H1 (cell line): ENCODE data around the gene SLC27A4. TPM values are rescaled to one million over a fixed set of nuclear protein-coding genes. Genes with fewer than 3 reads are reported as not detected.

Source experiments
- CTCF ChIA-PET: fragments of 300-600 bp; sonication (Branson Sonifier 250); formaldehyde crosslinking; loops from one replicate; lab custom pipeline; 2021; ENCODE audit not compliant: partially characterized antibody; lab: Charles Lee
- POLR2A ChIA-PET: fragments of 300-600 bp; sonication (Branson Sonifier 250); formaldehyde crosslinking; loops from one replicate; lab custom pipeline; 2021; ENCODE audit warnings: inconsistent platforms; ENCODE audit not compliant: partially characterized antibody; lab: Charles Lee
- DNase-seq, 2 experiments: peaks; one replicate each; pipeline versions ENCODE4 v3.0.0 to v3.0.0-alpha.2; 2010 to 2022; ENCODE audit warnings: low spot score in 2 of 2, low read depth in 1 of 2, mixed read lengths in 1 of 2
- FAIRE-seq: peaks from 2 replicates; lab custom pipeline; 2011; peaks lifted over from hg19 to GRCh38; lab: Jason Lieb, UNC
- H2AFZ ChIP-seq: 2 replicates; pipeline ENCODE4 v1.8.1; 2012; ENCODE audit warnings: low read length, inconsistent platforms
- H2AK5ac ChIP-seq: 2 replicates; pipeline ENCODE4 v1.6.1; 2013; ENCODE audit warnings: low read depth, low read length
- H2BK120ac ChIP-seq: replicated peaks from 2 replicates; pipeline ENCODE3; 2013; ENCODE audit warnings: low read depth, low read length, inconsistent platforms
- H2BK12ac ChIP-seq: 2 replicates; pipeline ENCODE4 v1.6.1; 2013; ENCODE audit warnings: low read depth, low read length
- H2BK15ac ChIP-seq: 2 replicates; pipeline ENCODE4 v1.6.1; 2013; ENCODE audit warnings: low read length
- H2BK20ac ChIP-seq: 2 replicates; pipeline ENCODE4 v1.6.1; 2013; ENCODE audit warnings: low read length
- H2BK5ac ChIP-seq: 2 replicates; pipeline ENCODE4 v1.6.1; 2013; ENCODE audit warnings: low read depth, low read length
- H3K14ac ChIP-seq: 2 replicates; pipeline ENCODE4 v1.6.1; 2013; ENCODE audit warnings: inconsistent platforms; ENCODE audit not compliant: insufficient read length
- H3K18ac ChIP-seq: 2 replicates; pipeline ENCODE4 v1.6.1; 2013; ENCODE audit warnings: low read length; ENCODE audit errors: extremely low read depth
- H3K23ac ChIP-seq: 2 replicates; pipeline ENCODE4 v1.6.1; 2013; ENCODE audit warnings: inconsistent platforms; ENCODE audit not compliant: insufficient read length
- H3K23me2 ChIP-seq: 2 replicates; pipeline ENCODE4 v1.6.1; 2013; ENCODE audit warnings: low read depth, low read length
- H3K27ac ChIP-seq: 2 replicates; pipeline ENCODE4 v1.6.1; 2011; ENCODE audit warnings: low read depth, low read length, inconsistent platforms
- H3K27me3 ChIP-seq, 4 experiments: replicated peaks in 1 of 4; 1 replicate in 1 of 4; 2 replicates in 3 of 4; pipeline versions ENCODE4 v1.6.1 to v1.8.1; 2011 to 2013; ENCODE audit warnings: low read length in 3 of 4, mild to moderate bottlenecking in 3 of 4, inconsistent platforms in 2 of 4, mixed read lengths in 2 of 4, moderate library complexity in 1 of 4; ENCODE audit not compliant: control insufficient read depth in 3 of 4, insufficient read depth in 3 of 4; ENCODE audit errors: extremely low read depth in 1 of 4
- H3K36me3 ChIP-seq, 4 experiments: 2 replicates each; pipeline versions ENCODE4 v1.6.1 to v1.8.1; 2011 to 2013; ENCODE audit warnings: mild to moderate bottlenecking in 4 of 4, low read length in 3 of 4, moderate library complexity in 2 of 4, control low read depth in 1 of 4, inconsistent platforms in 1 of 4; ENCODE audit not compliant: insufficient read depth in 4 of 4, control insufficient read depth in 2 of 4
- H3K4ac ChIP-seq: replicated peaks from 2 replicates; pipeline ENCODE3; 2013; ENCODE audit warnings: low read length, low read depth, mixed read lengths, inconsistent platforms; ENCODE audit not compliant: insufficient read length
- H3K4me1 ChIP-seq, 4 experiments: replicated peaks in 1 of 4; 1 replicate in 1 of 4; 2 replicates in 3 of 4; pipeline versions ENCODE4 v1.6.1 to v1.8.1; 2011 to 2013; ENCODE audit warnings: low read length in 3 of 4, inconsistent platforms in 2 of 4, mixed read lengths in 1 of 4; ENCODE audit not compliant: insufficient read depth in 4 of 4, control insufficient read depth in 3 of 4
- H3K4me2 ChIP-seq, 2 experiments: 2 replicates each; pipeline versions ENCODE4 v1.6.1 to v1.8.1; 2011 to 2013; ENCODE audit warnings: low read depth in 2 of 2, low read length in 2 of 2, control low read depth in 1 of 2, inconsistent platforms in 1 of 2, mild to moderate bottlenecking in 1 of 2; ENCODE audit not compliant: insufficient read depth in 1 of 2
- H3K4me3 ChIP-seq, 4 experiments: fragments of 200-600, 300-600 bp in 1 of 4; sonication (generic), shearing (Covaris generic), sonication (Bioruptor Twin) in 1 of 4; 2 replicates each; pipeline versions ENCODE4 v1.5.1 to v1.8.1; 2011 to 2016; ENCODE audit warnings: low read length in 4 of 4, low read depth in 3 of 4, control low read depth in 2 of 4, inconsistent platforms in 2 of 4, mild to moderate bottlenecking in 2 of 4, mixed read lengths in 1 of 4, moderate library complexity in 1 of 4; ENCODE audit not compliant: insufficient read depth in 2 of 4; ENCODE audit errors: extremely low read depth in 1 of 4
- H3K56ac ChIP-seq: replicated peaks from 2 replicates; pipeline ENCODE3; 2013; ENCODE audit warnings: low read depth, mild to moderate bottlenecking, mixed read lengths, low read length, inconsistent platforms; ENCODE audit not compliant: insufficient read length
- H3K79me1 ChIP-seq: 2 replicates; pipeline ENCODE4 v1.6.1; 2013; ENCODE audit warnings: low read depth, low read length, control low read depth
- H3K79me2 ChIP-seq, 2 experiments: 2 replicates each; pipeline versions ENCODE4 v1.6.1 to v1.8.1; 2012 to 2013; ENCODE audit warnings: low read length in 2 of 2, mild to moderate bottlenecking in 2 of 2, inconsistent platforms in 1 of 2; ENCODE audit not compliant: insufficient read depth in 2 of 2, control insufficient read depth in 1 of 2
- H3K9ac ChIP-seq, 4 experiments: replicated peaks in 1 of 4; 1 replicate in 1 of 4; 2 replicates in 3 of 4; pipeline versions ENCODE4 v1.6.1 to v1.8.1; 2011 to 2013; ENCODE audit warnings: low read depth in 3 of 4, low read length in 3 of 4, control low read depth in 2 of 4, mild to moderate bottlenecking in 2 of 4, moderate library complexity in 2 of 4, inconsistent platforms in 1 of 4; ENCODE audit errors: extremely low read depth in 1 of 4
- H3K9me3 ChIP-seq, 2 experiments: 2 replicates each; pipeline versions ENCODE4 v1.6.1 to v1.8.1; 2012 to 2013; ENCODE audit warnings: mild to moderate bottlenecking in 2 of 2, moderate library complexity in 2 of 2, control low read depth in 1 of 2, inconsistent platforms in 1 of 2, low read depth in 1 of 2, low read length in 1 of 2, mixed read lengths in 1 of 2; ENCODE audit not compliant: insufficient read depth in 2 of 2
- H4K20me1 ChIP-seq, 2 experiments: replicated peaks in 1 of 2; 2 replicates each; pipeline versions ENCODE3 to v1.8.1; 2011 to 2013; ENCODE audit warnings: inconsistent platforms in 2 of 2, low read length in 2 of 2, mild to moderate bottlenecking in 1 of 2; ENCODE audit not compliant: insufficient read depth in 2 of 2, control insufficient read depth in 1 of 2
- H4K5ac ChIP-seq: 2 replicates; pipeline ENCODE4 v1.6.1; 2013; ENCODE audit warnings: low read length, low read depth, mixed read lengths, inconsistent platforms; ENCODE audit not compliant: insufficient read length
- H4K8ac ChIP-seq: 2 replicates; pipeline ENCODE4 v1.8.0; 2013; ENCODE audit warnings: mild to moderate bottlenecking, moderate library complexity, low read length, inconsistent platforms; ENCODE audit not compliant: insufficient read depth; ENCODE audit errors: extremely low read depth
- H4K91ac ChIP-seq: replicated peaks from 2 replicates; pipeline ENCODE3; 2013; ENCODE audit warnings: low read length, mixed read lengths, inconsistent platforms; ENCODE audit not compliant: insufficient read length
- ASH2L ChIP-seq: fragments of 200-600, 300-600 bp; sonication (generic); IDR thresholded peaks from one replicate; pipeline ENCODE4 v1.7.1; 2017; ENCODE audit warnings: low read length
- ATF2 ChIP-seq: IDR thresholded peaks from 2 replicates; pipeline ENCODE4 v1.6.1; 2012; ENCODE audit warnings: low read length, inconsistent platforms
- CBX5 ChIP-seq: fragments of 300-800, 300-1000 bp; sonication (generic); IDR thresholded peaks from 2 replicates; pipeline ENCODE4 v1.7.1; 2016; ENCODE audit warnings: antibody characterized with exemption, low read length, low read depth
- CHD1 ChIP-seq: IDR thresholded peaks from 2 replicates; pipeline ENCODE4 v1.6.1; 2012; ENCODE audit warnings: low read depth, low read length, improper control_type of control experiment
- EZH2 ChIP-seq: fragments of 200-600 bp; sonication (generic); IDR thresholded peaks from 2 replicates; pipeline ENCODE4 v1.7.1; 2012; ENCODE audit warnings: low read depth, mild to moderate bottlenecking, moderate library complexity, low read length, inconsistent platforms; ENCODE audit not compliant: severe bottlenecking
- KDM1A ChIP-seq: fragments of 200-600, 300-600 bp; sonication (generic); IDR thresholded peaks from 2 replicates; pipeline ENCODE4 v1.7.1; 2016; ENCODE audit warnings: mild to moderate bottlenecking, low read length, borderline replicate concordance
- RBBP5 ChIP-seq: IDR thresholded peaks from 2 replicates; pipeline ENCODE4 v1.7.1; 2012; ENCODE audit warnings: low read depth, mild to moderate bottlenecking, inconsistent platforms, low read length, moderate library complexity, borderline replicate concordance
- SIRT6 ChIP-seq: IDR thresholded peaks from one replicate; pipeline ENCODE4 v1.7.1; 2012; ENCODE audit warnings: low read length, inconsistent platforms
- SRF ChIP-seq: IDR thresholded peaks from 2 replicates; pipeline ENCODE4 v1.6.1; 2011; ENCODE audit warnings: mild to moderate bottlenecking, low read depth, low read length, moderate library complexity
- WGBS, 2 experiments: shearing (Covaris generic) in 1 of 2; methylation state at CpG; one replicate each; pipeline versions ENCODE4 v1.1.6 to v1.1.7; 2013 to 2015; ENCODE audit warnings: low lambda C conversion rate in 2 of 2, mixed read lengths in 2 of 2, inconsistent platforms in 1 of 2, low coverage in 1 of 2, missing lambda C conversion rate in 1 of 2; ENCODE audit not compliant: insufficient replicate concordance in 2 of 2, insufficient coverage in 1 of 2, insufficient read length in 1 of 2; ENCODE audit errors: extremely low coverage in 1 of 2, missing lambda C conversion rate in 1 of 2; 5-methylcytosine and 5-hydroxymethylcytosine counted together
- polyA plus RNA-seq, 7 experiments: library from polyadenylated mRNA; depleted of rRNA in 3 of 7; stranded (reverse) in 5 of 7; unstranded in 2 of 7; fragments of >200 nt in 5 of 7; fragments of 200-250 nt in 2 of 7; gene quantifications; 1 replicate in 5 of 7; 2 replicates in 1 of 7; 4 replicates in 1 of 7; pipeline versions ENCODE4 v1.2.1 to v1.2.3, GENCODE V29; 2011 to 2013; ENCODE audit warnings: missing spikeins in 2 of 7, mixed read lengths in 2 of 7
- total RNA-seq: library from RNA; stranded (reverse); fragmentation: NEBNext Ultra II Directional; extraction: Animal tissue kit (Norgen Biotek cat#: 25700); gene quantifications from 2 replicates; pipeline ENCODE4 v1.2.1, GENCODE V29; 2021
- TF ChIP-seq, protein P1 (sequence below), 3 experiments: IDR thresholded peaks; 1 replicate in 2 of 3; 2 replicates in 1 of 3; pipeline versions ENCODE4 v1.5.1 to v1.6.1; 2011; ENCODE audit warnings: low read length in 3 of 3, mild to moderate bottlenecking in 3 of 3, inconsistent platforms in 2 of 3, low read depth in 1 of 3, moderate library complexity in 1 of 3; ENCODE audit not compliant: insufficient read depth in 1 of 3; ENCODE audit errors: control extremely low read depth in 1 of 3

SLC27A4 gene
- total and polyA plus RNA-seq, 2 of the 8 experiments (the other 6 are each of a cell fraction or from before 2014, with no cell fraction given) = 14.9 to 20.5 TPM

GRCh38 chr9:128309551-128309950 lies 30.8 kb upstream of the SLC27A4 start:
- Histone ChIP-seq H3K4me3 (no peak overlapping the region), H4K91ac (no peak overlapping the region), H2BK5ac (no peak overlapping the region), H3K36me3 (peaks cover 17 to 36% (median 29%) of the 10 kb centered on the region in 4 experiments), H3K4ac (no peak overlapping the region), H3K79me1 (no peaks in the 10 kb centered on the region), H3K27ac (no peak overlapping the region), H2BK15ac (no peak overlapping the region), H3K23me2 (no peaks in the 10 kb centered on the region), H2AK5ac (no peak overlapping the region), H3K27me3 (no peaks in the 10 kb centered on the region), H3K23ac (no peak overlapping the region), H3K14ac (no peak overlapping the region), H2BK20ac (no peak overlapping the region), H4K20me1 (peaks cover 0 to 2% of the 10 kb centered on the region in 2 experiments), H3K9me3 (no peaks in the 10 kb centered on the region), H3K79me2 (no peaks in the 10 kb centered on the region), H3K18ac (no peak overlapping the region), H4K8ac (no peak overlapping the region), H4K5ac (no peak overlapping the region), H3K56ac (no peak overlapping the region), H3K4me1 (no peaks in the 10 kb centered on the region), H3K9ac (no peak overlapping the region), H3K4me2 (no peak overlapping the region), H2BK12ac (no peak overlapping the region), H2BK120ac (no peak overlapping the region), H2AFZ (no peak overlapping the region)
- DNase-seq = no peak
- 93% methylated on average over 16 of the region's 16 CpGs; no CpG with 5 or more reads in 1 of the 2 experiments for WGBS, 2 experiments
- ChIA-PET CTCF (interaction anchor here (0.5 to 4.0 kb wide), 10 partner anchors 12 to 303 kb away, joined by 3 to 21 read pairs (median 3); no protein-coding TSS in a partner anchor), POLR2A (interaction anchor here (1.0 to 2.3 kb wide), 4 partner anchors 8 to 74 kb away, joined by 3 to 11 read pairs (median 4); partner anchors contain the start of gene TRUB2)
- no peak for FAIRE-seq
- TF ChIP-seq EZH2 (no peak), ASH2L (no peak), KDM1A (no peak), SRF (no peak), SIRT6 (no peak), CHD1 (no peak), ATF2 (no peak), CBX5 (no peak), RBBP5 (no peak)
- TF ChIP-seq, protein P1, sequence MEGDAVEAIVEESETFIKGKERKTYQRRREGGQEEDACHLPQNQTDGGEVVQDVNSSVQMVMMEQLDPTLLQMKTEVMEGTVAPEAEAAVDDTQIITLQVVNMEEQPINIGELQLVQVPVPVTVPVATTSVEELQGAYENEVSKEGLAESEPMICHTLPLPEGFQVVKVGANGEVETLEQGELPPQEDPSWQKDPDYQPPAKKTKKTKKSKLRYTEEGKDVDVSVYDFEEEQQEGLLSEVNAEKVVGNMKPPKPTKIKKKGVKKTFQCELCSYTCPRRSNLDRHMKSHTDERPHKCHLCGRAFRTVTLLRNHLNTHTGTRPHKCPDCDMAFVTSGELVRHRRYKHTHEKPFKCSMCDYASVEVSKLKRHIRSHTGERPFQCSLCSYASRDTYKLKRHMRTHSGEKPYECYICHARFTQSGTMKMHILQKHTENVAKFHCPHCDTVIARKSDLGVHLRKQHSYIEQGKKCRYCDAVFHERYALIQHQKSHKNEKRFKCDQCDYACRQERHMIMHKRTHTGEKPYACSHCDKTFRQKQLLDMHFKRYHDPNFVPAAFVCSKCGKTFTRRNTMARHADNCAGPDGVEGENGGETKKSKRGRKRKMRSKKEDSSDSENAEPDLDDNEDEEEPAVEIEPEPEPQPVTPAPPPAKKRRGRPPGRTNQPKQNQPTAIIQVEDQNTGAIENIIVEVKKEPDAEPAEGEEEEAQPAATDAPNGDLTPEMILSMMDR (IDR thresholded peaks at IDR 0.05; ENCODE audit: control extremely low read depth in 1 of 3, insufficient read depth in 1 of 3, low read depth in 1 of 3, low read length in 3 of 3) = no peak
